GM12875 (cell line): Measurements from ENCODE around the gene CENPP.

Experiments
- H3K4me3 ChIP-seq: one replicate; pipeline ENCODE4 v1.5.1; 2011; ENCODE audit warnings: low read depth, low read length, control low read depth
- TF ChIP-seq, protein P1 (sequence below): IDR thresholded peaks from 2 replicates; pipeline ENCODE4 v1.5.1; 2011; ENCODE audit warnings: low read depth, mild to moderate bottlenecking, control low read depth, inconsistent platforms, low read length, moderate library complexity, borderline replicate concordance; ENCODE audit not compliant: insufficient read depth

CENPP gene

DNA sequence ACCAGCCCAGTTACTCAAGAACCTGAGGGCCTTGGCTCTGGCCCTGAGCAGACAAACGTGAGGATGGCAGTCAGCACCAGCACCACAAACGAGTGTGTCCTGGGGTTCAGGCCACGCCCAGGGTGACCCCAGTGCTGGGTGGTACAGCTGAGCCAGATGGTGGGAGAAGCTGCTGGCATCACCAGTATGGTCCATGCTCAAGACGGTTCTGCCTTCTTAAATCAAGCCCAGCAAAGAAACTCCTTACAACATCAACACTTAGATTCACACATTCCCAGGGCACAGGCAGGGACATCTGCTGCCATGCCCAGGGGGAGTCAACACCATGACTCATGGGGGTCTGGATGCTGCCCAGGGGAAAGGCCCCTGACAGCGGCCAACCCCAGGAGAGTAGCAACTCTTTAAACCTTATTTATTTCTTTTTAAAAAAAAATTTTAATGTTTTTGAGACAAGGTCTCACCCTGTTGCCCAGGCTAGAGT is 312.9 kb downstream of the CENPP start:
- TF ChIP-seq, protein P1, sequence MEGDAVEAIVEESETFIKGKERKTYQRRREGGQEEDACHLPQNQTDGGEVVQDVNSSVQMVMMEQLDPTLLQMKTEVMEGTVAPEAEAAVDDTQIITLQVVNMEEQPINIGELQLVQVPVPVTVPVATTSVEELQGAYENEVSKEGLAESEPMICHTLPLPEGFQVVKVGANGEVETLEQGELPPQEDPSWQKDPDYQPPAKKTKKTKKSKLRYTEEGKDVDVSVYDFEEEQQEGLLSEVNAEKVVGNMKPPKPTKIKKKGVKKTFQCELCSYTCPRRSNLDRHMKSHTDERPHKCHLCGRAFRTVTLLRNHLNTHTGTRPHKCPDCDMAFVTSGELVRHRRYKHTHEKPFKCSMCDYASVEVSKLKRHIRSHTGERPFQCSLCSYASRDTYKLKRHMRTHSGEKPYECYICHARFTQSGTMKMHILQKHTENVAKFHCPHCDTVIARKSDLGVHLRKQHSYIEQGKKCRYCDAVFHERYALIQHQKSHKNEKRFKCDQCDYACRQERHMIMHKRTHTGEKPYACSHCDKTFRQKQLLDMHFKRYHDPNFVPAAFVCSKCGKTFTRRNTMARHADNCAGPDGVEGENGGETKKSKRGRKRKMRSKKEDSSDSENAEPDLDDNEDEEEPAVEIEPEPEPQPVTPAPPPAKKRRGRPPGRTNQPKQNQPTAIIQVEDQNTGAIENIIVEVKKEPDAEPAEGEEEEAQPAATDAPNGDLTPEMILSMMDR, result no peak
- no peak overlapping the region for H3K4me3 ChIP-seq

DNA sequence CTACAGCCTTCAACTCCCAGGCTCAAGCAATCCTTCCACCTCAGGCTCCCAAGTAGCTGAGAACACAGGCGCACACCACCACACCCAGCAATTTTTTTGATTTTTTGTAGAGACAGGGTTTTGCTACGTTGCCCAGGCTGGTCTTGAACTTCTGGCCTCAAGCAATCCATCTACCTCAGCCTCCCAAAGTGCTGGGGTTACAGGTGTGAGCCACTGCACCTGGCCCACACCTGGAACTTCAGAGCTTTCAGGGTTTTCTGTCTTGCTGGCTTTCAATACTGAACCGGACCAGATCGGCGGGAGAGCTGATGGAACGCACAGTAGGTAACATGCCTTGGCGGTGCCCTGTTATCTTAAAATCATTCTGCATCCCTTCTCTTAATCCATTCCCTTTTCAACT is 313.4 kb downstream of the CENPP start:
- TF ChIP-seq, protein P1, result no peak

DNA sequence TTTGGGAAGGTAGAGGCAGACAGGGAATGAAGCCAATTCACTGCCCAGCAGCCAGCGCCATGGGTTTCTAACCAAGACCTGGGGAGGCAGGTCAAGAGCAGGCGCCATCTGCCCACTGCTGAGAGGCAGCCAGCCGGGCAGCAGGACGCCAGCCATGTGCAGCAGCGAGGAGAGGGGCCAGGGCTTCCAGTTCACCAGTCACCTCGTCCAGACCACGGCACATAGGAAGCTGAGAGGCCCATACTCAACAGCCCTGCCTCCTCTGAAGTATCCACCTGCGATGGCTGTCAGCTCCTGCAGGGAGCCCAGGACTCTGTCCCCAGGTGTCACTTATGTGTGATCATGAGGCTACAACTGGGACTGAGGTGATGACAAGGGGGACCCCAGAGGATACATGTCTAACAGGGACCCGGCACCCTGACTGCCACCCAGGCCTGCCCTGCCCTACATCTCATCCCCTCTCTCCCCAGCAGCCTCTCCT is 314.1 kb downstream of the CENPP start:
- H3K4me3 ChIP-seq, result no peak overlapping the region
- TF ChIP-seq, protein P1, result no peak

More for the DNA sequence above, 313.4 kb downstream of the CENPP start:
- no peak overlapping the region for H3K4me3 ChIP-seq

DNA sequence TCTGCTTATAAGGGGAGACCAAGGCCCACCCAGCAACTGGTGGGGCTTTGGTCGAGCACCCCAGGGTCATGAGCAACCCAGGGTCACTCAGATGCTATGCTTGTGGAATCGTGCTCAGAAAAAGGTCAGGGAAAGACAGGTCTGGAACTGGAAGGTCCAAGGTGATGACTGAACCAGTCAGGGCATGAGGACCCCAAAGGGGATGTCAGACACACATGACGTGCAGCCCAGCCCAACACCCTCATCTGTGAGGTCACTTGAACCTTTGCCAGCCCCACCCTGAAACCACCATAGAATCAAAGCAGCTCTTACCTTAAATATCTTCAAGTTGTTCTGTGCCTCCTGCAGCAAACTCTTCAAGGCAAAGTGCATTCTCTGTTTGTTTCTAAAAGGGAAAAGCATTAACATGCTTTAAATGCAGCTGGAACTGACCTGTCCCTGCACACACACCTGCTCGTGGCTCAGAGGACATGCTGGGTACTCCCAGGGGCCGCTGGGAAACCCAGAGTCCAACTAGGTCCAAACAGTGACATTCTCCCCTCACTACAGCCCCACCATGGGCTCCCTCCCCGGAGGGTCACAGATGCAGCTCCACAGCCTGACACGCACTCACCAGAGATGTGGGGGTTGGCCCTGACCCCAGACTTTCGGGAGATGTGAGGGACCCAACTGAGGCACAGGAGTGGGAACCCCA is 314.8 kb downstream of the CENPP start:
- TF ChIP-seq, protein P1, result no peak
- H3K4me3 ChIP-seq, result no peak overlapping the region

DNA sequence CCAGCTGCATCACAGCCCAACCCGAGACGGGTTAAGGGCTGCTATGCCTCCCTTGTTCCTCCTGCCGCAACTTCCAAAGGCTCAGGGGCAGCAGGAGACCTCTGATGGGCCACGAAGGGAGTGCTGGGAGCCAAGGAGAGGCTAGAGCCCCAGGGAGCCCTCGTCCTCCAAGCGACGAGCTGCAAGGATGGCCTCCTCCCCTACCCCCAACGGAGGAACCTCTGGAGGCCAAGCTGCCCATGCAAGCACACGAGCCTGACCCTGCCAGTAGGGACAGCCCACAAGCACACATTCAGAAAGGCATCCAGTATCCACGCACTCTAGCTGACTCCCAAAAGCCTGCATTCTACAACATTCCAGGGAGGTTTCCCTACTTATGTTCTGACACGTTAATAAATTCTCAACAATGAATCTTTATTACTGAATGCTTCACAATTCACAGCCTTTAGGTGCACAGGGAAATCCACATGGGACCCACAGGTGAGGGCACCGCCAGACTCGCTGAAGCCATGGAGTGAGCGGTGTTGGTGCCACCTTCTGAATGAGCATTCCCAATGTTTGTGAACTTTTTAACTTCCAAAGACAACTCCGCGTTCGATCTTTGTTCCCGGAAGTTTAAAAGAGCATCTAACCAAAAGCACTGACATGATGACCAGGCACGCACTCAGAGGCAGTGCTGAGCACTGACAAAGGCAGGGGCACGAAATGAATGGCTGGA is 315.5 kb downstream of the CENPP start:
- no peak overlapping the region for H3K4me3 ChIP-seq
- TF ChIP-seq, protein P1, result no peak

DNA sequence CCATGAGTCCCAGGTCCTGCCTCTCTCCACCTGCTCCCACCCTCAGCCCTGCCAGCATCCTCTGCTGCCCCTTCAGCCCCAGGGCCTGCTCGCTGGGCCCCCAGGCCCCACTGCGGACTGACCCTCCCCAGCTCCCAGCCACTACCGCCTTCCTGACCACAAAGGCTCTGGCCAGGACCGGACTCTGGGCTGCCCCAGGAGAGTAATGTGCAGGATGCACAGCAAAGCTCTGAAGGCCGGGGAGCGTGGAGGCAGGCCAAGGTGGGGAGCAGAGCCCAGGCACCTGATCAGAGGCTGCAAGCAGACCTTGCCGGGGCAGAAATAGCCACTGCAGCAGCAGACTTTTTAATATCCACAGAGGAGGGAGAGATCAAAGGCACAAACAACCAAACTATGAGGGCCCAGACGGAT is 316.3 kb downstream of the CENPP start:
- H3K4me3 ChIP-seq, result no peak overlapping the region
- TF ChIP-seq, protein P1, result no peak
